HepG2 (cell line): ENCODE measurements around the gene INF2. TPM values are rescaled to one million over a fixed set of nuclear protein-coding genes. Genes with fewer than 3 reads are reported as not detected.

Experiments
- DNMT1 ChIP-seq: sonication (generic); formaldehyde crosslinking; IDR thresholded peaks from 2 replicates; pipeline ENCODE4 v1.5.1; 2020; ENCODE audit warnings: mild to moderate bottlenecking, missing genetic modification reagents
- FOXJ3 ChIP-seq: sonication (generic); formaldehyde crosslinking; IDR thresholded peaks from 2 replicates; pipeline ENCODE4 v1.4.0; 2020; ENCODE audit warnings: missing genetic modification reagents, mild to moderate bottlenecking, borderline replicate concordance
- GFI1 ChIP-seq: sonication (generic); formaldehyde crosslinking; IDR thresholded peaks from 2 replicates; pipeline ENCODE4 v1.5.0; 2020; ENCODE audit warnings: missing genetic modification reagents, mild to moderate bottlenecking, borderline replicate concordance
- GPN1 ChIP-seq: sonication (generic); formaldehyde crosslinking; IDR thresholded peaks from 2 replicates; pipeline ENCODE4 v1.5.1; 2020; ENCODE audit warnings: missing genetic modification reagents, borderline replicate concordance
- HIC2 ChIP-seq: sonication (generic); formaldehyde crosslinking; IDR thresholded peaks from 2 replicates; pipeline ENCODE4 v1.9.0; 2022; ENCODE audit warnings: low read depth, missing genetic modification reagents
- IKZF1 ChIP-seq: fragments of 450-650 bp; IDR thresholded peaks from 2 replicates; pipeline ENCODE4 v1.7.1; 2016
- ISL2 ChIP-seq: sonication (generic); formaldehyde crosslinking; IDR thresholded peaks from 2 replicates; pipeline ENCODE4 v1.5.0; 2020; ENCODE audit warnings: missing genetic modification reagents
- KLF6 ChIP-seq: IDR thresholded peaks from 2 replicates; pipeline ENCODE4 v1.8.0; 2016; ENCODE audit warnings: missing biosample characterization, missing genetic modification reagents
- MEF2D ChIP-seq: sonication (generic); formaldehyde crosslinking; IDR thresholded peaks from 2 replicates; pipeline ENCODE4 v1.5.1; 2020; ENCODE audit warnings: mild to moderate bottlenecking, missing genetic modification reagents
- MTF2 ChIP-seq: sonication (generic); formaldehyde crosslinking; IDR thresholded peaks from 2 replicates; pipeline ENCODE4 v1.5.0; 2020; ENCODE audit warnings: missing genetic modification reagents, borderline replicate concordance
- NFE2L1 ChIP-seq: sonication (generic); formaldehyde crosslinking; IDR thresholded peaks from 2 replicates; pipeline ENCODE4 v1.4.0; 2020; ENCODE audit warnings: missing genetic modification reagents, mild to moderate bottlenecking, borderline replicate concordance
- RORA ChIP-seq: sonication (generic); formaldehyde crosslinking; IDR thresholded peaks from 2 replicates; pipeline ENCODE4 v1.5.0; 2020; ENCODE audit warnings: mild to moderate bottlenecking, missing genetic modification reagents, moderate library complexity
- SPEN ChIP-seq: sonication (generic); formaldehyde crosslinking; IDR thresholded peaks from 2 replicates; pipeline ENCODE4 v1.5.1; 2020; ENCODE audit warnings: low read depth, mild to moderate bottlenecking, missing genetic modification reagents
- TMF1 ChIP-seq: sonication (generic); formaldehyde crosslinking; IDR thresholded peaks from 2 replicates; pipeline ENCODE4 v1.8.1; 2022; ENCODE audit warnings: low read depth, missing genetic modification reagents
- TP53 ChIP-seq: sonication (generic); formaldehyde crosslinking; conservative IDR thresholded peaks from 2 replicates; pipeline ENCODE4 v1.4.0; 2020; ENCODE audit warnings: missing genetic modification reagents
- USF2 ChIP-seq, 2 experiments: sonication (generic) in 1 of 2; formaldehyde crosslinking in 1 of 2; IDR thresholded peaks; 2 replicates each; pipeline versions ENCODE4 v1.5.1 to v1.6.1; 2011 to 2020; ENCODE audit warnings: borderline replicate concordance in 1 of 2, low read depth in 1 of 2, low read length in 1 of 2, mild to moderate bottlenecking in 1 of 2, missing genetic modification reagents in 1 of 2, moderate library complexity in 1 of 2
- ZBTB37 ChIP-seq: sonication (generic); formaldehyde crosslinking; IDR thresholded peaks from 2 replicates; pipeline ENCODE4 v1.4.0; 2020; ENCODE audit warnings: mild to moderate bottlenecking, missing genetic modification reagents
- ZBTB44 ChIP-seq: sonication (generic); formaldehyde crosslinking; IDR thresholded peaks from 2 replicates; pipeline ENCODE4 v1.4.0; 2020; ENCODE audit warnings: missing genetic modification reagents
- ZBTB7B ChIP-seq: sonication (generic); formaldehyde crosslinking; IDR thresholded peaks from 2 replicates; pipeline ENCODE4 v1.4.0; 2020; ENCODE audit warnings: missing genetic modification reagents
- ZFY ChIP-seq: sonication (generic); formaldehyde crosslinking; IDR thresholded peaks from 2 replicates; pipeline ENCODE4 v1.4.0; 2020; ENCODE audit warnings: missing genetic modification reagents
- ZNF160 ChIP-seq: sonication (generic); formaldehyde crosslinking; IDR thresholded peaks from 2 replicates; pipeline ENCODE4 v1.8.0; 2022; ENCODE audit warnings: mild to moderate bottlenecking, inconsistent platforms, missing genetic modification reagents
- ZNF614 ChIP-seq: IDR thresholded peaks from 2 replicates; pipeline ENCODE4 v1.6.1; 2018; ENCODE audit warnings: missing biosample characterization, missing genetic modification reagents, inconsistent platforms, borderline replicate concordance
- ZSCAN31 ChIP-seq: sonication (generic); formaldehyde crosslinking; IDR thresholded peaks from 2 replicates; pipeline ENCODE4 v1.5.0; 2020; ENCODE audit warnings: low read depth, mild to moderate bottlenecking, missing genetic modification reagents
- polyA plus RNA-seq, 8 experiments: library from polyadenylated mRNA; depleted of rRNA in 3 of 8; stranded (reverse) in 7 of 8; unstranded in 1 of 8; fragments of >200 nt; fragmentation: Illumina TruSeq in 4 of 8; extraction: Trizol in 4 of 8; gene quantifications; 2 replicates each; pipeline versions ENCODE4 v1.2.1 to v1.2.3, GENCODE V29; 2011 to 2016; ENCODE audit warnings: low read depth in 4 of 8, missing spikeins in 1 of 8, mixed read lengths in 1 of 8; ENCODE audit not compliant: insufficient read depth in 1 of 8
- total RNA-seq, 5 experiments: library from RNA; depleted of rRNA; stranded (reverse); fragments of >200 nt; fragmentation: Illumina TruSeq; extraction: Trizol; gene quantifications; 2 replicates each; pipeline ENCODE4 v1.2.3, GENCODE V29; 2016; ENCODE audit warnings: low read depth in 1 of 5

INF2 gene
- total and polyA plus RNA-seq, 2 of the 13 experiments (the other 11 are each of a cell fraction or from before 2014, with no cell fraction given): 16.4 to 26.4 TPM

- peak; percentile 77; the same call in 1 of the 2 replicates for TF ChIP-seq HIC2
- TF ChIP-seq ZBTB44: no peak
- no peak for TF ChIP-seq MTF2
- TF ChIP-seq ISL2: no peak
- TF ChIP-seq TP53: no peak
- no peak for TF ChIP-seq GPN1 (CRISPR knock-in tag)
- no peak for TF ChIP-seq TMF1 (CRISPR knock-in tag)
- no peak for TF ChIP-seq ZBTB37
- peak; percentile 74 for TF ChIP-seq MEF2D (CRISPR knock-in tag)
- TF ChIP-seq ZSCAN31 (CRISPR knock-in tag): peak; percentile 61; the same call in 1 of the 2 replicates
- TF ChIP-seq GFI1 (CRISPR knock-in tag): no peak
- peak; percentile 48; the same call in 1 of the 2 replicates for TF ChIP-seq ZNF160
- TF ChIP-seq RORA (CRISPR knock-in tag): no peak
- TF ChIP-seq NFE2L1 (CRISPR knock-in tag): no peak
- TF ChIP-seq USF2 (IDR thresholded peaks at IDR 0.05; ENCODE audit: low read depth, low read length): no peak
- no peak for TF ChIP-seq USF2 (CRISPR knock-in tag; IDR thresholded peaks at IDR 0.05; ENCODE audit: borderline replicate concordance)
- TF ChIP-seq ZNF614 (CRISPR knock-in tag): peak; percentile 45; the same call in 1 of the 2 replicates
- TF ChIP-seq ZFY: peak; percentile 46; the same call in 1 of the 2 replicates
- peak; percentile 81 for TF ChIP-seq SPEN (CRISPR knock-in tag)
- TF ChIP-seq IKZF1: no peak
- no peak for TF ChIP-seq KLF6 (CRISPR knock-in tag)
- no peak for TF ChIP-seq DNMT1 (CRISPR knock-in tag)
- no peak for TF ChIP-seq FOXJ3 (CRISPR knock-in tag)
- no peak for TF ChIP-seq ZBTB7B (CRISPR knock-in tag)
These were observed 59.8 kb downstream of the INF2 start (continued) for GRCh38 chr14:104749111-104749649.
